ENCODE results near the gene KDM4C. TPM values are rescaled to one million over a fixed set of nuclear protein-coding genes. Genes with fewer than 3 reads are reported as not detected.

The KDM4C gene
- total RNA-seq, 2 experiments from 2014 or later = 51.5 to 60.3 TPM

DNA sequence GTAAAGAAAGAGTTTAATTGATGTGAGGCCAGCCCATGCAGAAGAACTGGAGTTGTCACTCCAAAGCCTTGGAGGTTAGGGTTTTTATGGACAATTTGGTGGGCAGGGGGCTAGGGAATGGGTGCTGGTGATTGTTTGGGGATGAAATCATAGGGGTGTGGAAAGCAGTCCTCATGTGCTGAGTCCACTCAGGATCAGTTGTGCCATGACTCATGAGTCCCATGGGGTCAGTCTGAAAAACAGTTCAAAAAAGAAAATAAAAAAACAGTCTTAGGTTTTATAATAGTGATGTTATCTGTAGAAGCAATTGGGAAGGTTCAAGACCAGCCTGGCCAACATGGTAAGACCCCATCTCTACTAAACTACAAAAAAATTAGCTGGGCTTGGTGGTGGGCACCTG is 162.3 kb downstream of the KDM4C start:
- Histone ChIP-seq H4K20me1 (ENCODE audit: insufficient read depth, low read length) (no peaks in the 10 kb centered on the region), H3K36me3 (ENCODE audit: insufficient read depth, low read length) (no peaks in the 10 kb centered on the region), H3K9me3 (ENCODE audit: low read length) (no peaks in the 10 kb centered on the region), H3K9me2 (ENCODE audit: insufficient read depth, low read length) (no peaks in the 10 kb centered on the region), H3K4me2 (ENCODE audit: low read length) (no peak overlapping the region), H3K79me2 (ENCODE audit: insufficient read depth, low read depth, low read length) (no peaks in the 10 kb centered on the region), H2AFZ (ENCODE audit: low read length) (no peak overlapping the region), H3K27ac (ENCODE audit: low read depth, low read length, poor library complexity, severe bottlenecking) (no peak overlapping the region), H3K4me1 (ENCODE audit: insufficient read depth, low read length, poor library complexity, severe bottlenecking) (no peaks in the 10 kb centered on the region), H3K4me3 (ENCODE audit: low read depth, low read length, poor library complexity, severe bottlenecking) (no peak overlapping the region)
- intact Hi-C loops (cut with micrococcal nuclease; ENCODE audit: unreplicated experiment) = no loop called here
- DNase-seq (ENCODE audit: low spot score) = no peak
- POLR2A ChIA-PET = no interaction called here
- BruUV-seq (replicated peaks) = no TSS peak
- CTCF ChIA-PET (ENCODE audit: unreplicated experiment) = no interaction called here
- TF ChIP-seq EZH2phosphoT487 (IDR thresholded peaks at IDR 0.05; ENCODE audit: borderline replicate concordance, low read depth, low read length) = no peak
- TF ChIP-seq, protein P1, sequence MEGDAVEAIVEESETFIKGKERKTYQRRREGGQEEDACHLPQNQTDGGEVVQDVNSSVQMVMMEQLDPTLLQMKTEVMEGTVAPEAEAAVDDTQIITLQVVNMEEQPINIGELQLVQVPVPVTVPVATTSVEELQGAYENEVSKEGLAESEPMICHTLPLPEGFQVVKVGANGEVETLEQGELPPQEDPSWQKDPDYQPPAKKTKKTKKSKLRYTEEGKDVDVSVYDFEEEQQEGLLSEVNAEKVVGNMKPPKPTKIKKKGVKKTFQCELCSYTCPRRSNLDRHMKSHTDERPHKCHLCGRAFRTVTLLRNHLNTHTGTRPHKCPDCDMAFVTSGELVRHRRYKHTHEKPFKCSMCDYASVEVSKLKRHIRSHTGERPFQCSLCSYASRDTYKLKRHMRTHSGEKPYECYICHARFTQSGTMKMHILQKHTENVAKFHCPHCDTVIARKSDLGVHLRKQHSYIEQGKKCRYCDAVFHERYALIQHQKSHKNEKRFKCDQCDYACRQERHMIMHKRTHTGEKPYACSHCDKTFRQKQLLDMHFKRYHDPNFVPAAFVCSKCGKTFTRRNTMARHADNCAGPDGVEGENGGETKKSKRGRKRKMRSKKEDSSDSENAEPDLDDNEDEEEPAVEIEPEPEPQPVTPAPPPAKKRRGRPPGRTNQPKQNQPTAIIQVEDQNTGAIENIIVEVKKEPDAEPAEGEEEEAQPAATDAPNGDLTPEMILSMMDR (conservative IDR thresholded peaks at IDR 0.05; ENCODE audit: low read length) = no peak

DNA sequence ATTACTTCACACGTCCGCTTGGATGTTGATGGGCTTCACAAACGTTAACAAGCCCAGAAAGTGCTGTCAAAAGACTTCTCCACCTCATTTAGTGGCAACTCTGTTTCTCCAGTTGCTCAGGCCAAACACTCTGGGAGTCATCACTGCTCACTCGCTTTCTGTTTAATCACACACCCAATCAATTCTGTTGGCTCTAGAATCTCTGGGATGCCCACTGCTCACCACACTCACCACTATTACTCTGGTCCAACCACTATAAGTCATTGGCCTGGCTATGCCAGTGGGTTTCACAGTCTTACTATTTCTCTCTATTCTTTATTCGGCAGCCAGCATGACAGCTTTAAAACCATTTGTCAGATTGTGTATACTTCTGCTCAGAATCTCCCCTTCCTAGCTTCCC is 163.5 kb downstream of the KDM4C start:
- intact Hi-C loops (cut with micrococcal nuclease; ENCODE audit: unreplicated experiment) = no loop called here
- POLR2A ChIA-PET = no interaction called here
- H3K36me3 ChIP-seq (ENCODE audit: insufficient read depth, low read length) = no peaks in the 10 kb centered on the region
- no peak for TF ChIP-seq EZH2phosphoT487 (IDR thresholded peaks at IDR 0.05; ENCODE audit: borderline replicate concordance, low read depth, low read length)
- TF ChIP-seq, protein P1 (conservative IDR thresholded peaks at IDR 0.05; ENCODE audit: low read length) = no peak
- CTCF ChIA-PET (ENCODE audit: unreplicated experiment) = no interaction called here
- H3K79me2 ChIP-seq (ENCODE audit: insufficient read depth, low read depth, low read length) = no peaks in the 10 kb centered on the region
- BruUV-seq (replicated peaks) = no TSS peak
- no peak overlapping the region for H2AFZ ChIP-seq (ENCODE audit: low read length)
- no peak overlapping the region for H3K4me2 ChIP-seq (ENCODE audit: low read length)
- no peak overlapping the region for H3K27ac ChIP-seq (ENCODE audit: low read depth, low read length, poor library complexity, severe bottlenecking)
- no peak overlapping the region for H3K4me3 ChIP-seq (ENCODE audit: low read depth, low read length, poor library complexity, severe bottlenecking)
- no peaks in the 10 kb centered on the region for H3K9me3 ChIP-seq (ENCODE audit: low read length)
- H3K4me1 ChIP-seq (ENCODE audit: insufficient read depth, low read length, poor library complexity, severe bottlenecking) = no peaks in the 10 kb centered on the region
- no peak for DNase-seq (ENCODE audit: low spot score)
- H3K9me2 ChIP-seq (ENCODE audit: insufficient read depth, low read length) = no peaks in the 10 kb centered on the region
- H4K20me1 ChIP-seq (ENCODE audit: insufficient read depth, low read length) = no peaks in the 10 kb centered on the region

DNA sequence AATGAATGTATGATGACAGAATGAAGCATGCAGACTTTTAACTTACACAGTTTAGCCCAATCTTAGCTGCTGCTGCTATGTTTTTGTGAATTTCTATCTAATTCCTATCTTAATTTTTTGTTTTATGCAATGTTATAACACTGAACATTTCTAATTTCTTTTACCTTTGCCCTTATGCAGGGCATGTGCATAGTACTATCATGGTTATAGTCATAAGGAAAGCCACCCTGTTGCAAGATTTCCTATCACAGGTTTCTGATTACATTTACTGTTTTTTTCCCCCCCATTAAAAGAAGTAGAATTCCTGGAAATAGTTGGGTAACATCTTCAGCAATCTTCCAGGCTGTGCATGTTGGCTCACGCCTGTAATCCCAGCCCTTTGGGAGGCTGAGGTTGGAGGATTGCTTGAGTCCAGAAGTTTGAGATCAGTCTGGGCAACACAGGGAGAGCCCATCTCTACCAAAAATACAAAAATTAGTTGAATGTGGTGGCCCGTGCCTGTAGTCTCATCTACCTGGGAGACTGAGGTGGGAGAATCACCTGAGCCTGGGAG is 164.4 kb downstream of the KDM4C start:
- no peaks in the 10 kb centered on the region for H3K79me2 ChIP-seq (ENCODE audit: insufficient read depth, low read depth, low read length)
- no peak overlapping the region for H3K4me3 ChIP-seq (ENCODE audit: low read depth, low read length, poor library complexity, severe bottlenecking)
- H3K9me2 ChIP-seq (ENCODE audit: insufficient read depth, low read length) = no peaks in the 10 kb centered on the region
- no peak overlapping the region for H3K27ac ChIP-seq (ENCODE audit: low read depth, low read length, poor library complexity, severe bottlenecking)
- intact Hi-C loops (cut with micrococcal nuclease; ENCODE audit: unreplicated experiment) = no loop called here
- no peaks in the 10 kb centered on the region for H3K4me1 ChIP-seq (ENCODE audit: insufficient read depth, low read length, poor library complexity, severe bottlenecking)
- no peak for TF ChIP-seq EZH2phosphoT487 (IDR thresholded peaks at IDR 0.05; ENCODE audit: borderline replicate concordance, low read depth, low read length)
- TF ChIP-seq, protein P1 (conservative IDR thresholded peaks at IDR 0.05; ENCODE audit: low read length) = no peak
- no peaks in the 10 kb centered on the region for H3K36me3 ChIP-seq (ENCODE audit: insufficient read depth, low read length)
- H3K9me3 ChIP-seq (ENCODE audit: low read length) = no peaks in the 10 kb centered on the region
- H3K4me2 ChIP-seq (ENCODE audit: low read length) = no peak overlapping the region
- BruUV-seq (replicated peaks) = no TSS peak
- no peak overlapping the region for H2AFZ ChIP-seq (ENCODE audit: low read length)
- no peaks in the 10 kb centered on the region for H4K20me1 ChIP-seq (ENCODE audit: insufficient read depth, low read length)
- ChIA-PET CTCF (ENCODE audit: unreplicated experiment) (no interaction called here), POLR2A (no interaction called here)
- DNase-seq (ENCODE audit: low spot score) = no peak
